Type B pancreatic cell (in vitro differentiated cells): ENCODE measurements around the gene CDKL4. TPM values are rescaled to one million over a fixed set of nuclear protein-coding genes. Genes with fewer than 3 reads are reported as not detected.

Experiments
- DNase-seq: peaks from one replicate; pipeline ENCODE4 v3.0.0; 2021; ENCODE audit warnings: mixed read lengths; ENCODE audit not compliant: unreplicated experiment; ENCODE audit errors: extremely low spot score
- H3K27ac Mint-ChIP-seq: 2 replicates; pipeline ENCODE4 v1.8.0; 2021; ENCODE audit warnings: mild to moderate bottlenecking, mixed read lengths
- H3K27me3 Mint-ChIP-seq: 2 replicates; pipeline ENCODE4 v1.8.0; 2021; ENCODE audit warnings: mixed read lengths
- H3K36me3 Mint-ChIP-seq: 2 replicates; pipeline ENCODE4 v1.8.0; 2021; ENCODE audit warnings: mixed read lengths
- H3K4me1 Mint-ChIP-seq: one replicate; pipeline ENCODE4 v1.8.0; 2021; ENCODE audit warnings: mixed read lengths; ENCODE audit not compliant: unreplicated experiment
- H3K4me3 Mint-ChIP-seq: 2 replicates; pipeline ENCODE4 v1.8.0; 2021; ENCODE audit warnings: mild to moderate bottlenecking, mixed read lengths
- H3K9me3 Mint-ChIP-seq: 2 replicates; pipeline ENCODE4 v1.8.0; 2021; ENCODE audit warnings: mixed read lengths
- CTCF ChIP-seq: fragments of 200-600 bp; sonication (generic); conservative IDR thresholded peaks from 2 replicates; pipeline ENCODE4 v1.5.0; 2021; ENCODE audit warnings: antibody characterized with exemption, mild to moderate bottlenecking
- total RNA-seq: library from RNA; stranded (reverse); gene quantifications from 2 replicates; pipeline ENCODE4 v1.2.1, GENCODE V29; 2021; ENCODE audit warnings: low replicate concordance

Gene CDKL4
- total RNA-seq, 1 donor from 2014 or later, result 1.8 TPM

GRCh38 chr2:39154944-39155343 lies 88.8 kb downstream of the CDKL4 start:
- no peak for TF ChIP-seq CTCF
- Mint-ChIP-seq H3K4me1 (no peaks in the 10 kb centered on the region), H3K36me3 (no peaks in the 10 kb centered on the region), H3K27me3 (no peaks in the 10 kb centered on the region), H3K4me3 (no peak overlapping the region), H3K9me3 (no peaks in the 10 kb centered on the region), H3K27ac (no peak overlapping the region)
- no peak for DNase-seq

GRCh38 chr2:39153312-39153711 lies 90.5 kb downstream of the CDKL4 start:
- DNase-seq, result no peak
- H3K4me1 Mint-ChIP-seq, result no peaks in the 10 kb centered on the region
- H3K27me3 Mint-ChIP-seq, result no peaks in the 10 kb centered on the region
- H3K4me3 Mint-ChIP-seq, result no peak overlapping the region
- no peak for TF ChIP-seq CTCF
- H3K27ac Mint-ChIP-seq, result no peak overlapping the region
- H3K9me3 Mint-ChIP-seq, result no peaks in the 10 kb centered on the region
- no peaks in the 10 kb centered on the region for H3K36me3 Mint-ChIP-seq

- Mint-ChIP-seq H3K4me3 (no peak overlapping the region), H3K27ac (no peak overlapping the region), H3K4me1 (no peaks in the 10 kb centered on the region), H3K27me3 (no peaks in the 10 kb centered on the region), H3K36me3 (no peaks in the 10 kb centered on the region), H3K9me3 (no peaks in the 10 kb centered on the region)
- no peak for TF ChIP-seq CTCF
- no peak for DNase-seq
These were observed 91.3 kb downstream of the CDKL4 start for GRCh38 chr2:39152504-39152903.

GRCh38 chr2:39150890-39151497 lies 92.8 kb downstream of the CDKL4 start:
- H3K9me3 Mint-ChIP-seq, result no peaks in the 10 kb centered on the region
- H3K4me1 Mint-ChIP-seq, result no peaks in the 10 kb centered on the region
- TF ChIP-seq CTCF, result no peak
- H3K36me3 Mint-ChIP-seq, result no peaks in the 10 kb centered on the region
- DNase-seq, result no peak
- H3K4me3 Mint-ChIP-seq, result no peak overlapping the region
- H3K27ac Mint-ChIP-seq, result no peak overlapping the region
- H3K27me3 Mint-ChIP-seq, result no peaks in the 10 kb centered on the region

- H3K27me3 Mint-ChIP-seq, result no peaks in the 10 kb centered on the region
- no peaks in the 10 kb centered on the region for H3K9me3 Mint-ChIP-seq
- H3K4me1 Mint-ChIP-seq, result no peaks in the 10 kb centered on the region
- no peak overlapping the region for H3K4me3 Mint-ChIP-seq
- no peak for DNase-seq
- no peaks in the 10 kb centered on the region for H3K36me3 Mint-ChIP-seq
- H3K27ac Mint-ChIP-seq, result no peak overlapping the region
- no peak for TF ChIP-seq CTCF
These were observed 93.6 kb downstream of the CDKL4 start for GRCh38 chr2:39150102-39150562.

GRCh38 chr2:39146630-39147029 lies 97.1 kb downstream of the CDKL4 start:
- no peak for DNase-seq
- Mint-ChIP-seq H3K27me3 (no peaks in the 10 kb centered on the region), H3K4me1 (peaks cover 4% of the 10 kb centered on the region), H3K4me3 (no peak overlapping the region), H3K36me3 (no peaks in the 10 kb centered on the region), H3K9me3 (no peaks in the 10 kb centered on the region), H3K27ac (no peak overlapping the region)
- TF ChIP-seq CTCF, result no peak
